HG02943 (cell line): Measurements from ENCODE around the gene IRAK3.
"Not testable (repeated sequence)": the region's sequence is repeated elsewhere in the genome, so short reads cannot be mapped to it uniquely, and the experiment has no call there.

Experiments used
- ATAC-seq: cut with Tn5 transposase; IDR thresholded peaks from one replicate; pipeline ENCODE4 v1.9.1; 2021; ENCODE audit warnings: mild to moderate bottlenecking, low read depth, moderate library complexity; ENCODE audit not compliant: unreplicated experiment

IRAK3 gene

DNA sequence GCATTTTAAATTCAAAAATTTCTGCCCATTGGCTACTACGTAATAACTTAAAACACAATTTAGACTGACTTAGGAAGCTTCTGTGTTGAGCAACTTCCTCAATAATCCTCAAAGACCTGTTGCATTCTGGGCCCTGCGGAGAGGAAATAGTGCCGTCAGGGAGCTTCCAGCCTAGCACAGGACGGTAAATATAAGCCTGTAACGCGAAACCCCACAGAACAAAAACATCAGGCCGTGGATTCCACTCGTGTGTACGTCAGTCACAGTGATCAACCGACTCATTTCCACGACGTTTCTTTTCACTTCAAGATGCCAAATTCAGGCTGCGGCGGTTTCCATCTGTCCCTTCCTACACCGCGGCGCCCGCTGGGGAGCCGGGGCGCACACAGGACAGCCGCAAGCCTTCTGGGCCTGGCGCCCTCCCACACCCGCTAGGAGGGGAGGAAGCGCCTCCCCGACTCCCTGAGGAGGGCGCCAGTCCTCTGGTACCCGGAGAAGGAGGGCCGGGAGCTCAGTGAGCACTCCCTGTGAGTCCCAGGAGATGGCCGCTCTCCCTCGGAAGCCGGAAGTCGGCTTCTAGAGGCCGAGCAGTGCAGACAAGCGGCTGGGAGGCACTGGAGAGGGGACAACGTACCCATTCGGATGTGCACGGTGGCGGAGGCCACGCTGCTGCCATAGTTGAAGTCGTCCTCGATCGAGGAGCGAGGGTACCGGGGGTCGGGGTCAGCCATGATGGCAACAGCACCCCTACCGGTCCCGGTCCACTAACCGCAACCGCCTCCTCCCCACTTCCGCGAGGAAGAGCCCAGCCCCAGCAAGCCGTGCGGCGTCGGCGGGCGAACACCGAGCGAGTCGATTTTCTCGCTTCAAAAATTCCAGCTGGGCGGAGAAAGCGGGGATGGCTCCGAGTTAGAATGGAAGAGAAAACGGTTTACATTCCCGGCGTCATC is 19.5 kb upstream of the IRAK3 start, which contains the start of gene TMBIM4:
TMBIM4 (minus strand) TSS at position 776 of the 950 bp plus-strand sequence; CDS start at position 731, 45 bp downstream.
- ATAC-seq, result peak; percentile 81

DNA sequence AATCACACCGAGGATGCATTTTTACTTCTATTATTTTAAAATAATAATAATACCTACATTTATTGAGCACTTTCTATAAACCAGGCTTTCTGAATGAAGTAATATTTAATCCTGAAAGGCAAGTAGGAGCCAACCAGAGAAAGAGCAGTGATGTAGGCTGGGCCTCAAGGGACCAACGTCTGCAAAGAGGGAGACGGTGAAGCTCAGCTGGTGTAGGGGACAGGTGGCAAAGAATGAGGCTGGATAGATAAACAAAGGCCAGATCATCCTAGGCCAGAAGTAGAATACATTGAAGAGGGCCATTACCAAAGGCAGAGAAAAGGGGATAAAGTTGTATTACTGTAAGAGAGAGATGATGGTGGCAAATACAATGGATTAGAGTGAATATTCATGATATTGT is 18.4 kb upstream of the IRAK3 start:
- ATAC-seq, result no peak

DNA sequence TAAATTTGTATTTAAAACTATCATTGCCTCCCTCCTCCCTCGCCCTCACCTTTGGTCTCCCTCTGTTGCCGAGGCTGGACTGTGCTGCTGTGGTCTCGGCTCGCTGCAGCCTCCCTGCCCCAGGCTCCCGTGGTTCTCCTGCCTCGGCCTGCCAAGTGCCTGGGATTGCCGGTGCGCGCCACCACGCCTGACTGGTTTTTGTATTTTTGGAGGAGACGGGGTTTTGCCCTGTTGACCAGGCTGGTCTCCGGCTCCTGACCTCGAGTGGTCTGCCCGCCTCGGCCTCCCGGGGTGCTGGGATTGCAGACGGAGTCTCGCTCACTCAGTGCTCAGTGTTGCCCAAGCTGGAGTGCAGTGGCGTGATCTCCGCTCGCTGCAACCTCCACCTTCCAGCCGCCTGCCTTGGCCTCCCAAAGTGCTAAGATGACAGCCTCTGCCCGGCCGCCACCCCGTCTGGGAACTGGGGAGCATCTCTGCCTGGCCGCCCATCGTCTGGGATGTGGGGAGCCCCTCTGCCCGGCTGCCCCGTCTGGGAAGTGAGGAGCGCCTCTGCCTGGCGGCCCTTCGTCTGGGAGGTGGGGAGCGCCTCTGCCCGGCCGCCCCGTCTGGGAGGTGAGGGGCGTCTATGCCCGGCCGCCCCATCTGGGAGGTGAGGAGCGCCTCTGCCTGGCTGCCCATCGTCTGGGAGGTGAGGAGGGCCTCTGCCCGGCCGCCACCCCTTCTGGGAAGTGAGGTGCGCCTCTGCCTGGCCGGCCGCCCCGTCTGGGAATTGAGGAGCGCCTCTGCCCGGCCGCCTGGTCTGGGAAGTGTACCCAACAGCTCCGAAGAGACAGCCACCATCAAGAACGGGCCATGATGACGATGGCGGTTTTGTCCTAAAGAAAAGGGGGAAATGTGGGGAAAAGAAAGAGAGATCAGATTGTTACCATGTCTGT is 14.4 kb upstream of the IRAK3 start:
- ATAC-seq, result not testable (repeated sequence)

DNA sequence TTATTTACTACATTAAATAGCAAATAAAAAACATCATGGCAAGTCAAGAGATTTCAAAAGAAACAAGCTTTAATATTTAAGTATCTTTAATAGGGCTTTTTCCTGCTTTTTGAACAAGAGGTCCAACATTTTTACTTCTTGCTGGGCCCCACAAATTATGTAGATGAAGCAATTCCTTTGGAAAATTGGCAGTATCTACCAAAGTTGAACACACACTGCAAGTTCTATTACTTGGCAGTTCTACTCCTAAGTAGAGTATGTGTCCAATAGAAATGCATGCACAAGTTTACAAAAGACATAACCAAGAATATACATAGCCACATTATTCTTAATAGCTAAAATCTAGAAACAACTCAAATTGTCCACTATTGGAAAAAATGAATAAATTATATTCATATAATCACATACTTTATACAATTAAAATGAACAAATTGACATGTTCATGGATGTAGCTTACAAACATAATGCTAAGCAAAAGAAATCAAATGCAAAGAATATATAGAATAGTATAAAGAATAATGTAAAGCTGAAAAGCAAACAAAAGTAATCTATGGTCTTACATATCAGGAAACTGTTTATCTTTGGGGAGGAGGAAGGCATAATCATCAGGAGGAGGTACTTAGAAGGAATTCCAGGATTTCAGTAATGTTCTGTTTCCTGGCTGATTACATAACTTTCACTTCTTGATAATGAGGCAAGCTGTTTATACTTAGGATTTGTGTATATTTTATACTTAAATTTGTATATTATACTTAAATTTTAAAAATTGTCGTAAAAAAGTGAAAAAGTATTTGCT is 12.7 kb upstream of the IRAK3 start:
- no peak for ATAC-seq

DNA sequence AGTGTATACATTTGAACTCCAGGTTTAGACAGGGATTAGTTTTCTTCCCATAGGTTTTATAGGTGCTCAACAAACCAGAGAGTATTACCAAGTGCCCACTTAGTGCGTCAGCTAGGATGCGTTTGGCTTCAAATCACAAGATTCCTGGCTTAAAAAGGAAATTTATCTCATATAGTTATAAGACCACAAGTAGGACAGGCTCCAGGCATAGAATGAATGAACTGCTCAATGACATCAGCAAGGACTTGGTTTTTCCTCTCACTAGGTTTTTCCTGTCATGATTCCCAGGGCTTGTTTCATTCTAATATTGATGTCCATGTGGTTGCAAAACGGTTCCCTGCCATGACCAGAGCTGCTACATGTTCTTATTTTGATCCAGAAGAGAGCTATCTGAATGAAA is 6.1 kb upstream of the IRAK3 start:
- no peak for ATAC-seq

DNA sequence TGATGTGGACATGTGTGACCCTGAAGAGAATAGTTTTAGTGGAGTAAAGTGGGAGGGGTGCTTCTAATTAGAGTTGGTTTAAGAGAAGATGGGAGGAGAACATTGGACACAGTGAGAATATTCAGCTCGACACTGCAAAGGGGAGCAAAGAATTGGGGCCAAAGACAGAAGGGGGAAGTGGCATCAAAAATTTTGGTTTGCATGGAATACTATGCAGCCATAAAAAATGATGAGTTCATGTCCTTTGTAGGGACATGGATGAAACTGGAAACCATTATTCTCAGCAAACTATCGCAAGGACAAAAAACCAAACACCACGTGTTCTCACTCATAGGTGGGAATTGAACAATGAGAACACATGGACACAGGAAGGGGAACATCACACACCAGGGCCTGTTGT is 4.2 kb upstream of the IRAK3 start:
- not testable (repeated sequence) for ATAC-seq

DNA sequence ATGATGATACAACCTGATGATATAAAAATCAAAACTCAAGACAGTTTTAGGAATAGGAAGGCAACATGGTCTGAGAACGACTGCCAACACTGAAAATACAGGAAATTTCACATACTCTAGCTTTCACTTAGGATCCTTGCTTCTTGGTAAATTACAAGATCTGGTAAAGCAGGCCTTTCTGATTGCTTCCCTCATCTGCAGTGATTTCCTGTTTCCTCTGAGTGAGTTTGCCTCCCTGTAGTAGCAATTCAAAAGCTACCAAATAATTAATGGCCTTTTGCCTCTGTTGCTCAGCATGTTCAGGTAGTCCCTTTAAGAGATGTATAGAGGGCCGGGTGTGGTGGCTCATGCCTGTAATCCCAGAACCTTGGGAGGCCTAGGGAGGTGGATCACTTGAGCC is 2.0 kb upstream of the IRAK3 start:
- no peak for ATAC-seq

DNA sequence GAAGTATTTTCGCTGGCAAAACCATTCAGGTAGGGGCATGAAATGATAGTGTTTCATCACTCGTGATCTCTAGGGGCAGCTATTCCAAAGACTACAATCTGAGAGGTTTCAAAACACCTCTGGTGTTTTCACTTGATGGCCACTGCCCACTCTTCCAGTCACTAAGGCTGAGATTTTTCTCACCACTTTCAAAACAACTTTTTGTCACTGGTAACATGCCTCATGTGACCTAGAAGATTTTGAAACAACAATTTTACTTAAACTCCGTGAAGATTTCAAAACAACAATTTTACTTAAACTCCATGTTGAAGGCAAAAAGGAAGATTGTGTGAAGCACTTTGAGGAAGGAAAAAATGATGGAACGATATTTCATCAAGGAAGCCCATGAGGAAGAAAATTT is 1.2 kb upstream of the IRAK3 start:
- ATAC-seq, result no peak

DNA sequence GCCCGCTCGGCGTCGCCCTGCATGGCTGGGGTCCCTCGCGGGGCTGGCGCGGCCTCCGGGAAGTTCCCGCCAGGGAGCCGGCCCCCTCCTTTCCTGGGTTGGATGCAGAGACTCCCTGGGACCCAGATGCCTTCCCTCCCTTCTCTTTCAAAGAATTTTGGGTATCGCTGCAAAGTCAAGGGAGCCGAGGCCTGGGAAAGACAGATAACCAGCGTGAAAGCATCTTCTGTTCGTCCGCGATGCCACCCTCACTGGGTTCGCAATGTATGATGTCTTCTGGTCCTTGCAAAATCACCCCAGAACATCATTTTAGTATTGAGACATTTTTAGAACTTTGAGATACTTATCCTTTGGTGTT is 451 bp downstream of the IRAK3 start:
- no peak for ATAC-seq

DNA sequence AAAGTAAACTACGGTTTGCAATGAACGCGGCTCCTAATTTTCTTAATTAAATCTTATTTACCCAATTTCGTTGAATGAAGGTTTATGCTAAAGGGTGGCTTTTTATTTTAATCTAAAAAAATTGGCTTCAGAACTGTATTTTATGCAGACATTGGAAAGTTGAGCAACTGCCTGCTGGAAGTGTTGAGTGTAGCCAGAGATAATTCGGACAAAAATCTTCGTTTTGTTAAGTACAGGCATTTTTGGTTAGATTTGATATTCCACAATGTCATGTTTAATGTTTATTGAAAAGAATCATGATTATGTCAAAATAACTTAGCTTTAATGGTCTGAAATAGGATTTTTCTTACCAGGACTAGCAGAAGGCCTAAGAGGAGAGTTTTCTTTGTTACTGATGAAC is 875 bp downstream of the IRAK3 start:
- no peak for ATAC-seq

DNA sequence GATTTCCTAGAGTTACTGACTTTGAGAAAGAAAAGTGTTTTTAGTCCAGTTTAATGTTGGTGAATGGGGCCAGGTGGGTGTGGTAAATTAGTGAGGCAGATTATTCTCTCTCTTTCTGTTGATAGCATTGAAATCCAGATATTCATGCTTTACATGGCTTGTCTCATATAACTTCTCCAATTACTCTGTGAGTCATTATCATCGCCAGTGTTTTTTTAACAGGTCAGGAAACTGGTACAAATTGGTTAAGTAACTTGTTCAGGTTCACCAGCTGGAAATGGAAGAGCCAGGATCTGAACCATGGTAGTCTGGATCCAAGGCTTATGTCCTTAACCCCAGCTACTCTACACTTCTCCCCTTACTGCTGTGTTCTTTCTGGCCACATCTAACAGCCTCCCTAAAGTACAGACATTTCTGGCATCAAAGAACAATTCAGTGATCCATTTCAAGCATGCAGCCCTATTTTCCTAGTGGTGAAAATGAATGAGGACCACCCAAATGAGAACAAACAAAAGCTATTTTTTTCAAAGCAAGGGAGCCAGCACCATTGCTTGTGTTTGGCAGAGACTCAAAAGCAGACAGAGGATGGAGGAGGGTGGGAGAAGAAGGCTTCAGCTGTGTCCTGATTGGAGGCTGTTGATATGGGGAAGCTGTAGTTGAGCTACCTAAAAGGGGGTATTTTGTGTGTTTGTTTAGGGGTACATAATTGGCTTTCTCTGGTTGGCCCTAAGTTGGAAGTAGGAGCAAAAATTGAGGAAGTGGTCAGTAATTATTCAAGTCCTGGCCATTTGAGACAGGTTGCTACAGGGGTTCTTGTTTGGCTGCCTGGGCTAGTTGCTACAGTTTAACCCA is 1.7 kb downstream of the IRAK3 start:
- peak; percentile 36 for ATAC-seq

DNA sequence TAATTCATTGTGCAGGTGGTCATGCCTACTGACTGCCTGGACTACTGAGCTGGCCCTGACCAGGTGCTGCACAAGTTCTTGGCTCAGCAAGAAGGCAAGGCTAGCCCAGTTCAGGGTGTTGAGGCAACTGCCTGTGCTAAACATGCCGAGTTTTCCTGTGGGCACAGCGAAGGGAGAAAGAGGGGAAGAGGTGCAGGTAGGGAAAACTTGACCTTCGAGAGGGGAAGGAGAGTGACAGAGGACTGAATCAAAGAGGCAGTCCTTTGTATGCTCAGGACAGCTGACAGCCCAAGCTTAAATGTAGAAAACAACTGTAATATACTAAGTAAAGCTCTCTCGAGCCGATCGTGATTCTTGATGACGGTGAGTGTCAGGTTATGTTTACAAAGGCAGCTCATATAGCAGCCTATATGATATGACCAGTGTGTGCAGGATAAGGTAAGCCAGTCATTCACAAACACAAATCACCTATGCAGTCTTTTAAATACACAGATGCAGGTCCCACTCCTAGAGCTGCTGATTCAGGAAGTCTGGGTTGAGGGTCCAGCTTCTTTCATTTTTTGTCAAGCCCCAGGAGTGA is 2.6 kb downstream of the IRAK3 start:
- ATAC-seq, result no peak

DNA sequence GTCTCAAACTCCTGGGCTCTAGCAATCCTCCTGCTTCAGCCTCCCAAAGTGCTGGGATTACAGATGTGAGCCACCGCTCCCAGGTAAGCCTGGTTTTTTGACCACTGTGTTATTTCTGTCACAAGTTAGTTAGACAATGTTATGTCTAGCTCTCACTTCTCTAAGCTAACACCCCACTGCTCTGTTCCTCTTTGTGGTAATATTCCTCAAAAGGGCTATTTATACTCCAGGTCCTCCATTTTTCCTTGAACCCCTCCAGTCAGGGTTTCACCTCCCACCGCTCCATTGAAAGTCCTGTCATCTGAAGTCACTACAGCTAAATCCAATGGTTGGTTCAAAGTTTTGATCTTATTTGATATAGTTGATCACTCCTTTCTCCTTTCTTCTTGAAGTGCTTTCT is 5.1 kb downstream of the IRAK3 start:
- ATAC-seq, result no peak

DNA sequence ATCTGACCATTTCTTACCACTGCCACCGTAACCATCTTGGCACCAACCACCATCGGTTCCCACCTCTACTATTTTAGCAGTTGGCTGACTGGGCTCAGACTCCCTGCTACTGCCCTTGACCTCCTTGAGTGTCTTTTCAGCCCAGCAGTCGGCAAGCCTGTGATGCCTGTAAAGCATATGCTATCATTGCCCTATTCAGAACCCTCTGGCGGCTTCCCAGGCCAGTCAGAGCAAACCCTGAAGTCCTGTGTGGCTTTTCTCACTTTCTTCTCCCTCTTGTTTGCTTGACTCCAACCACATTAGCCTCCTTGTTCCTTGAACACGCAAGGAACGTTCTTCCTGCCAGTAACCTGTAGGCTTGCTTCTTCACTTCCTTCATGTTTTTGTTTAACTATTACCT is 6.2 kb downstream of the IRAK3 start:
- no peak for ATAC-seq

DNA sequence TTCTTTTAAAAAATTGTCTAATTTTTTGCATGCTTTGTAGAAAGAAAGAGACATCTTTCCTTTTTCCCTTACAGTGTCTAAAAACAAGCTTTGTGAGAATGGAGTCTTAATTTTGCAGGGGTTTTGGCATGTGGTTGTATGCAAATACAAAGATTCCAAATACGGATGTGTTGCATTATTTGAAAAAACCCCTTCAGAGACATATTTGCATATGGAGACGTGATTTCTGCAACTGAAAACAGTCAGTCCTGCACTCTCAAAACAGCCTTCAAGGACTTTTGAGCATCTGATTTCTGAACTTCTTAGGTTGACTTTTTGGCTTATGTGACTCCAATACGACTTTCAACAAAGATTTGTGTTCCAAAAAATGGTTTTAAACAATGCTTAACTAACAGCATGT is 7.8 kb downstream of the IRAK3 start:
- ATAC-seq, result peak; percentile 89

DNA sequence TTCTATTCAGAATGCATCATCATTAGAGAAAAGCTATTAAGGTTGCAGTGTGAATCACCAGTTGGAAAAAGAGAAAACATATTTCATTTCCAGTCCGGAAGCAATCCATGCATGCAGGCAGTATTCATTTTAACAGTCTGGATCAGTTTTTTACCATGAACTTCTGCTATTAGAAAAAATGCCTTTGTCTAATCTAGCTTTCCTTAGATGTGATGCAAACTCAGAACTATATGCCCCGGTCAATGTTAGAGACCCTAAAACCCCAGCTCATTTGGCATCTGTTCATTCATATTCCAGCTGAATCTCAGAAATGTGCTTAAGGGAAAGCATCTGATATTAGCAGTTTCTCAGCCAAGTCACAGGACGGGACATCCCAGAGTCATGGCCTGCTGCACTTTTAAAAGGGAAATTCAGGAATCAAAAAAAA is 8.5 kb downstream of the IRAK3 start:
- ATAC-seq, result no peak

DNA sequence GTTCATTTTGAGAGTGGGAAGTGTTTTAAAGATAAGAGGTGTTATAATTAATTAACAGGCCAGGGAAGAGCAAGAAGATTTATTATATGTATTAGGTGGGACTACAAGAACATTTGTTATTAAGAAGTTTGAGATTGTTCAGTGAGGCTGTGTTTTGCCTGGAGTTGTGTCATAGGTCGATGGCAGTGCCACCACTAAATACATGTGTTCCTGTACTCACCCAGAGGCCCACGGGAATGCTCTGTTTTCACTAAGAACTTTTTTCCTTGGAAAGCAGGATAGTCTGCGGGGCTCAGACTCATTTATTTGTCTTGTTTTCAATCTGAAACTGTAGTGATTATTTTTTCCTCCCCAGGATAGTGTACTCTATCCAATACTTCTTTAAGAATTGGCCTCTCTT is 10.1 kb downstream of the IRAK3 start:
- no peak for ATAC-seq

DNA sequence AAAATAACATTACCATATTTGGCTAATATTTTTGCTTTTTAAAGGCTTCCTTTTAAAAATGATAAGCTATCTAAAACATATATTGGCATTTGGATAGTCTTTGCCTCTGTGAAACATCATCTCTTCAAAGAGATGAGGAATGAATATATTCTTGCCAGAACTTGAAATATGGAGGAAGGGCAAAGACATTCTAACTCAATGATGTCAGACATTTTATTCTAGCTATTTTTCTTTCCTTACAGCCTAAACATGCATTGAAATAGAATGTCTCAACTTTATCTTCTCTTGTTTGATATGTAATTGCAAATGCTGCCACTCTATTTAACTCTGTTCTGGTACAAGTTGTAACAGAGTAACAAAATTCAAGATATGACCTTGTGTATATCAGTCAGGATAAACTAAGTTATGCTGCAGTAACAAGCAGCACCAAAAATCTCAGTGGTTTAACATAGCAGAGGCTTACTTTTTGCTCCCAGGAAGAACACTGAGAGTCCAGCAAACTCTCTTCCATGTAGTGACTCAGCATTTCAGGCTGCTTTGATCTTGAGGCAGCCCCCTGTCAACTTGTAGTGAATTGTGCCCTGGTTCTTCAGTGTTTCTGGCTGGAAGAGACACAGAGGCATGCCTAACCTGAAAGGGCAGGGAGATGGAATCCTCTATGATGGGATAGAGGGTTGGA is 11.0 kb downstream of the IRAK3 start:
- no peak for ATAC-seq

DNA sequence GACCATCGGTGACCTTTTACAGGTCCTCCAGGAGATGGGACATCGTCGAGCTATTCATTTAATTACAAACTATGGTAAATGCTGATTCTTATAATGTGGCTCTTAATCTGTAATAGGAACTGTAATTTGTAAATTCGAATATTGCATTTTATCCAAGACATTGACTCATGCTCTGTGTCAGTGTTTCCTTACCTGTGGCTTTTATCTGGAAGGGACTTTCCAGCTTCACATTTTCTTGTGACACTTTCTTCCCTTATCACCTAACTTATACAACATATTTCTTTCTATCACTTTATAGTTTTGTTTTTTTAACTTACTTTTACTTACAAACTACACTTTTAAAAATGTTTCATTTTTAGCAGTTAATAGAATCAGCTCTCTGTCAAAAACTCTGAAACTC is 14.8 kb downstream of the IRAK3 start:
- ATAC-seq, result no peak
